ENCODE data around the gene B3GAT1.

The B3GAT1 gene

DNA sequence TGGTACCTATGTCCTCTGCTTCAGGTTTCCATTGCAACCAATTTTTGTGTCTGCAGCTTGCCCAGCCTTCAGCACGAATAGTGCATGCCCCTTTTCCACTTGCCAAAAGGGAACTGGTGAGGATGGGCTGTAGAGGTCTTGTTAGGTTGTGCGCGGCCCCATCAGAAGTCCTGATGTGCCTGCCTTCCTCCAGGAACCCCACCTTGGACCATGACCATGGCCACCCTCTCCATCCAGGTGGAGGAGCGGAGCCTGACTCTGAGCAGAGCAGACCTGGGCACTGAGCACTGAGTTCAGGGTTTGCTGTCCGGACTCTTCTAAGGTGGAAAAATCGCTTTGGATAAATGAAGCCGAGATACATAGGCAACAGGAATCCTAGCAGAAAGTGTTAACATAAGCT is 73.4 kb downstream of the B3GAT1 start:
- H3K9me3 Mint-ChIP-seq = no peaks in the 10 kb centered on the region
- H3K4me1 Mint-ChIP-seq = no peaks in the 10 kb centered on the region
- DNase-seq = no peak
- H3K27ac Mint-ChIP-seq = no peak overlapping the region
- H3K4me3 Mint-ChIP-seq = no peak overlapping the region
- no peaks in the 10 kb centered on the region for H3K27me3 Mint-ChIP-seq
- ATAC-seq = no peak

DNA sequence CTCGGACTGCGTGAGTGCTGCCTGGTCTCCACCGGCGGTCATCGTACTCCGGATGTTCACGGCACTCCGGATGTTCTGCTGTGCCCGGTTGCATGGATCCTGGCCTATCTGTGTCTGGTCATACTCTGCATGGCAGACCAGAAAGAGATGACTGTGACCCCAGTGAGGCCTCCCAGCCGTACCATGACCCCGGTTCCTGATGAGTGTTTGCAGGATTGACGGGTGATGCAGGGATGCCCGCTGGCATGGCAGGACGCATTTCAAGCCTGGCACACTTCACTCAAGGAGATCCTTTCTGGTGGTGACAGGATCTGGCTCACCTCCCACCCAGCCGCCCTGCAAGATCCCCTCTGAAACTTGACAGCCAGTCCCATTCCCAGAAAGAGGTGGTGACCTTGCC is 74.0 kb downstream of the B3GAT1 start:
- Mint-ChIP-seq H3K27ac (no peak overlapping the region), H3K4me1 (peaks cover 5% of the 10 kb centered on the region), H3K9me3 (no peaks in the 10 kb centered on the region), H3K4me3 (no peak overlapping the region), H3K27me3 (peaks cover 5% of the 10 kb centered on the region)
- ATAC-seq (no peak), DNase-seq (no peak)

DNA sequence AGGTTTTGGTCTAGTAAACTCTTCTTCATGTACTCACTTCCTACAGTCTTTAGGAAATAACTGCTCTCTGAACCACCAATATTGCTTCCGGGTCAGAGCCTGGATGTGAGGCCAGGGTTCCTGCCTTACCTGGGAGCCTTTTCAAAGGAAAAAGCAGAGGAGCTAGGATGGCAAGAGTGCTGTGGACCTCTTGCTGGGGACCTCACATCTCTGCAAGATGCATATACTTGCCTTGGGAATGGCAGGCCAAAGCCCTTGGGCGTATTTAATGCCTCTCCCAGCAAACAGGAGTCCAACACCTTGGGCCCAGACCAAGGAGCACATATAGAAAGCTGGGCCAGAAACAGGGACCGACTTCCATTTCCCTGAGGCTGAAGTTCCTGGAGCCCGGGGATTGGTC is 75.0 kb downstream of the B3GAT1 start:
- Mint-ChIP-seq H3K27ac (no peak overlapping the region), H3K27me3 (peaks cover 13% of the 10 kb centered on the region), H3K4me3 (no peak overlapping the region), H3K9me3 (no peaks in the 10 kb centered on the region), H3K4me1 (peaks cover 15% of the 10 kb centered on the region)
- DNase-seq (no peak), ATAC-seq (no peak)

DNA sequence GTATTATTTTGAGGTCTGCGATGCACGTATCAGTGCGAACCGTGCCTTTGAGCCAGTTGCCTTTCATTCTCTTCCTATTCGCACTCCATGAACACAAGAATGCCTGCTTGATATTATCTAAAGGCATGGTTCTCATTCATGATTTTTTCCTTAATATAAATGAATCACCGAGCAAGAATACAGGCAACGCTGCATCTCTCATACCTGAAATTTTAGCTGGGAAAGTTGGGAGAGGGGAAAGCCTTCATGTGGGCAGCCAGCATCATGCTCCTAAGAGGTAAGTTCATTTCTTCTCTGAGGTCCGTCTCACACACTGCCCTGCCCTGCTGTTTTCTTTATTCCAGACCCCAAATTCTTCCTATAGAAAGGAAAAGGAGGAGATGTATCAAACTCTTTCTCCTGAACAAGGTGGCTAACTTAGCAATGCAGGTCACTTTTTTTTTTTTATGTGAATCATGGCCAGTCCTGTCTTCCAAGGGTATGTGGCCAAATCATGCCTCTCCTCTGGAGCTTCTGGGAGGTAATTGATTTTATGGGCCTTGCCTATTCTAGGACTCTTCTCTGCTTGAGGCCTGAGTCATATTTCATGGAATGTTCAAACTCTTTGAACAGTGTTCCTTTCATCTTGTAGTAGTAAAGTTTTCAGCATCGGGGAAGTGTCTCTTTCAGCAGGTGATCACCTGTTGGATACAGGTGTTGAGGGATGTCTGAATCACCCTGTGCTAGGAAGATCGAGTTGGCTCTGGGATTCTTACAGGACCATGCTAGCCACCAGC is 77.1 kb downstream of the B3GAT1 start:
- no peak overlapping the region for H3K4me3 Mint-ChIP-seq

DNA sequence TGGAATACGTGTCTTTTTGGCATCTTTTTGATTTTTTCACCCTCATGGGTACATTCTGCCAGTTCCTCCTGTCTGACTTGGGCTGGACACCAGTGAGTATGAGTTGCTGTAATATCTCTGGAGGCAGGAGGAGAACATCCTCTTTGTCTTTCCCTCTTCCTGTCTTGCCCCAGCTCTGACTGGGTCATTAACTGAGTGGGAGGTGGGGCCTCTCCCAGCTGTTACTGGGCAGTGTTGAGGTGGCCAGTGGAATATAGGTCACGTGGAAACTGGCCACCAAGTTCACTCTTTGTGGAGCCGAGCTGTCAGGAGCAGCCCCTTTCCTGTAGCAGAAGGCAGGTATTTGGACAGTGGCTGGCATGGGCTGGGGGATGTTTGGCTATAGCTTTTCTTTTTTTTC is 78.1 kb downstream of the B3GAT1 start:
- Mint-ChIP-seq H3K4me3 (no peak overlapping the region), H3K4me1 (peaks cover 24% of the 10 kb centered on the region), H3K27me3 (peaks cover 31% of the 10 kb centered on the region), H3K9me3 (no peaks in the 10 kb centered on the region), H3K27ac (no peak overlapping the region)
- no peak for ATAC-seq
- DNase-seq = no peak

More for the DNA sequence above, 77.1 kb downstream of the B3GAT1 start:
- no peak for ATAC-seq
- peak overlapping the region in 1 of 2 donors; percentile 83 for H3K27ac Mint-ChIP-seq
- DNase-seq = no peak
- H3K4me1 Mint-ChIP-seq = peaks cover 24% of the 10 kb centered on the region
- H3K9me3 Mint-ChIP-seq = no peaks in the 10 kb centered on the region
- H3K27me3 Mint-ChIP-seq = peaks cover 31% of the 10 kb centered on the region

DNA sequence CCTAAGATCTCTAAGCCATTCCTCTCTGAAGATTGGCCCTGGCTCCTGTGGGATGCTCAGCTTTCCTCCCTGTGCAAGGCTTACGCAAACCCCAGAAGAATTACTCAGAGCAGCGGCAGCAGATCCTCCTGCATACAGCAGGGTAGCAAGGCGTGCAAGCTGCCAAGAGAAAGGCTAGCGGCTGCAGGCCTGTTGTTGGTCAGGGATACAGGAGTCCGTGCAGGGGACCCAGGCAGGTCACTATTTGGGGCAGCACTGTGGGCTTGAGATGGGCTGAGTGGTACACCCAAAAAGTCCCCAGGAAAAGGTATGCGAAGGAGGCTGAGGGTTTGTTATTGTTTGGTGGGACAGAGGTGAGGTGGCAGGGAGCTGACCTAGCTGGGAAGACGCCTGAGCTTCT is 78.7 kb downstream of the B3GAT1 start:
- Mint-ChIP-seq H3K27me3 (peaks cover 31% of the 10 kb centered on the region), H3K9me3 (no peaks in the 10 kb centered on the region), H3K27ac (no peak overlapping the region), H3K4me3 (peak overlapping the region; percentile 17 to 34), H3K4me1 (peaks cover 24% of the 10 kb centered on the region)
- no peak for ATAC-seq
- DNase-seq = no peak

DNA sequence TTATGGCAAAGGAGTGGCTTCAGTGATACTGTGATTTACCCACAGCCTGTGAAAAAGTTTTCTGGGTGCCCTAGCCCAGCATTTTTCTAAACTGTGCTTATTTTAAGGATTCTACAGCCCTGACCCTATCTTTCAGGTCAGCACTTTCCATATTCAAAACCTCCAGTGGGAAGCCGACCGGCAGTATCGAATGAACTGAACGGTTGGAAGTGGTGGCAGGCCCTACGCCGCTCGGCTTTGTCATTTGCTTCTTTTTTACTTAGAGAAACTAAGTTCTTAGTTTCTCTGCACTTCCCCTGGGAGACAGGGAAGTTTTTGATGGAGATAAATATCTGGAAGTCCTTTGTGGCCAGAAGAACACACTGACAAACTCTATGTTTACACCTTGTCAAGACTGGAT is 79.3 kb downstream of the B3GAT1 start:
- H3K9me3 Mint-ChIP-seq = no peaks in the 10 kb centered on the region
- ATAC-seq = no peak
- no peak for DNase-seq
- peak overlapping the region; percentile 75 to 85 for H3K4me3 Mint-ChIP-seq
- H3K4me1 Mint-ChIP-seq = peaks cover 24% of the 10 kb centered on the region
- peaks cover 33% of the 10 kb centered on the region for H3K27me3 Mint-ChIP-seq
- H3K27ac Mint-ChIP-seq = no peak overlapping the region

DNA sequence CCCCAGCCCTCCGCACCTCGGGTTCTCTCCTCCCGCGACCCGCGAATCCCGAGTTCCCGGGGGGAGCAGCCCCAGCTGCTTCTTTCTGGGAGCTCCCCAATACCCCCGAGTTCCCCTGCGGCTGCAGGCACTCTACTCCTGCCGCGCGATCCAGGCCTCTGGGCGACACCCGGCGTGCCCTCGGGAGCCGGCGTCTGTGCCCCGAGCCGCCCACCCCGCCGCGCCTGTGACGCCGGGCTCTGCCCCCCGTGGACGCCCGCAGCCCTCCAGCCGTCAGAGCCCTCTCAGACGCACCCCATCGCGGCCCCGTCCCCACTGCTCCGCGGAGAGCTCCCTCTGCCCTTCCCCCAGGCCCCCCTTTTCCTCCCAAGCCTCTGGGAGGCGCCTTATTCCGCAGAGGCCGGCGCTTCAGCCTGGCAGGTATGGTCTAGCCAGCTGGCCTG is 79.8 kb downstream of the B3GAT1 start:
- peak; percentile 70 for ATAC-seq
- no peaks in the 10 kb centered on the region for H3K9me3 Mint-ChIP-seq
- DNase-seq = no peak
- H3K4me3 Mint-ChIP-seq = peak overlapping the region; percentile 75 to 85
- H3K27ac Mint-ChIP-seq = peak overlapping the region in 1 of 2 donors; percentile 67
- H3K27me3 Mint-ChIP-seq = peaks cover 39% of the 10 kb centered on the region
- H3K4me1 Mint-ChIP-seq = peaks cover 24% of the 10 kb centered on the region

DNA sequence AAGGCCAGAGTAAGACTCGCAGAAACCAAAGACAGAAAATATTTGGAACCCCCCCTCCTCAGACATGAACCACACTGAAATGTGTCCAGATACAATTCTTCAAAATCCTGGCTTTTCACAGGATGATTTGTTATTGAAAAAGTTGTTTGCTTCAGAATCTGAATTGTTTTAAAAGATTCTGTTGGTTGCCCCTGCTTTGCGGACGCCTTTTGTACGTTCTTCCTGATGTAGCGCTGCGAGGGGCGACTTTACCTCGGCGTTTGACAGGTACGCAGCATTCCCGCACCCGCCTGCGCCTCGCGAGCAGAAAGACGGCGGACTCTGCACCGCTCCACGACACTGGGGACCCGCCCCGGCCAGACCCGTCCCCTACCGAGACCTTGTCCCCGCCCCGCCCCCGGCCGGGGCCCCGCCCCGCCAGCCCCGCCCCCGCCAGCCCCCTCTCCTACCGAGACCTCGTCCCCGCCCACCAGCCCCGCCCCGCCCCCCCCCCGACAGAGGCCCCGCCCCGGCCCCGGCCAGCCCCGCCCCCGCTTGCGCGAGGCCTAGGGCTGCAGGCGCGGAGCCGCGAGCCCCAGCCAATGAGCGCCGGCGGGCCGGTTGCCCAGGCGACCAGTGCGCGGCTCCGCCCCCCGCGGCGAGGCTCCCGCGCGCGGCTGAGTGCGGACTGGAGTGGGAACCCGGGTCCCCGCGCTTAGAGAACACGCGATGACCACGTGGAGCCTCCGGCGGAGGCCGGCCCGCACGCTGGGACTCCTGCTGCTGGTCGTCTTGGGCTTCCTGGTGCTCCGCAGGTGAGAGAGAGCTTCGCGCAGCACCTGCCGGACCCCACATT is 80.5 kb downstream of the B3GAT1 start, which contains the start of gene GLB1L2:
Gene GLB1L2 (plus strand): TSS at position 635 of the 835 bp plus-strand sequence. CDS start 74 bp downstream, at position 709.
- Mint-ChIP-seq H3K9me3 (no peaks in the 10 kb centered on the region), H3K4me1 (peaks cover 24% of the 10 kb centered on the region), H3K27me3 (peaks cover 43% of the 10 kb centered on the region), H3K4me3 (peak within 1 kb of the TSS; percentile 85 to 86), H3K27ac (peak within 1 kb of the TSS in 1 of 2 donors; percentile 67)
- DNase-seq (peak; percentile 75 to 76), ATAC-seq (peak; percentile 94)

DNA sequence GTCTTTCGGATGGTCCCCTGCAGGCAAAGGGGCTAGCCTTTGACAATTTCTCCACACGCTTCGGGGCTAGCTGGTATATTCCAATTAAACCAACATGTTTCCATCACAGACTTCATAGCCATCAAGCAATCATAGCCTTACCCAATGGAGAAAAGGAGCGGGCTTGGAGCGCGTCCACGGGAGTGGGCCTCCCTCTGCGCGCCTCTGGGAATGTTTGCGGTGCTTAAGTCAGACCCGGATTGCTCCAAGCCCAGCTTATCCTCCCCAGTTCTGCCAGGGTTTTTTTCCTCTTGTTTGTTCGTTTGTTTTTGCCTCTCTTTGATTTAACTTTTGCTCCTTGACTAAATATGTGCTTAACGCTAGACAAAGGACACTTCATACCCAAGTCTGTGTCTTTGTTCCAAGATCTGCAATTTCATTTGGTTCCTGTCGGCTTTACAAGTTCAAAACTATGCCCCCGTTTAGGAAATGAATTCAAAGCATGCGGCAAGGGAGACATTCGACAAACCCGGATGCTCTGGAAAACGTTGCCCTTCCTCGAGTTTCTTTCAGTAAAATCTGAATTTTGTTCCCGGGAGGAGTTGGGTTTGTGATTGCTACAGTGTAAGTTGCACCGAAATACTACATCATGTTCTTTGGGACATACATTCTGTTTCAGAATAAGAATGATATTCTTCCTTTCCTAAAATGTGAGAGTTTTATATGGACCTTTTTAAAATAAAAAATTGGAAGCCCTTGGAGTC is 81.3 kb downstream of the B3GAT1 start:
- H3K4me1 Mint-ChIP-seq = peaks cover 24% of the 10 kb centered on the region
- no peak overlapping the region for H3K27ac Mint-ChIP-seq
- DNase-seq (no peak), ATAC-seq (no peak)
- peaks cover 43% of the 10 kb centered on the region for H3K27me3 Mint-ChIP-seq
- peak overlapping the region; percentile 85 to 86 for H3K4me3 Mint-ChIP-seq
- H3K9me3 Mint-ChIP-seq = no peaks in the 10 kb centered on the region
